HG02884 (cell line): Measurements from ENCODE around the gene GFOD1.
A peak's percentile ranks its signal among the peaks of the same experiment; 100 is the strongest.
"Not testable (repeated sequence)": the region's sequence is repeated elsewhere in the genome, so short reads cannot be mapped to it uniquely, and the experiment has no call there.

Source experiments
- ATAC-seq: cut with Tn5 transposase; IDR thresholded peaks from one replicate; pipeline ENCODE4 v1.9.1; 2021; ENCODE audit warnings: mild to moderate bottlenecking, moderate library complexity; ENCODE audit not compliant: unreplicated experiment

The GFOD1 gene

GRCh38 chr6:13407709-13408695, 79.4 kb downstream of the GFOD1 start:
- ATAC-seq = no peak

DNA sequence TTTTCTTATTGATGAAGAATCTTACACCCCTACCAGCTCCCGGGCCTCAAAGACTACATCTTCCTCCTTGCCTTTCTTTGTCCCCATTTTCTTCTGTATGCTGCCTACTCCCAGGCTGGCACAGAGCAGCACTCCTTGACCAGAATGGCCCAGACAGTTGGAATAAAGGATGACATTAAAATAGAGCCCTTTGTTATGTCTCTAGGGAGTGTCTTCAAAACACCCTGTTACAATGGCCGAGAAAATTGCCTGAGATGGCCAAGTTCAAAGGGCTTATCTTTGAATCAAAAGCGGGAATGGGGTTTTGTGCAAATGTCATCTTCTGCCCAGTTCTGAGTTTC, 80.1 kb downstream of the GFOD1 start:
- no peak for ATAC-seq

GRCh38 chr6:13406781-13407180, 80.6 kb downstream of the GFOD1 start:
- ATAC-seq = no peak

- no peak for ATAC-seq
Measured at GRCh38 chr6:13405961-13406477, 81.4 kb downstream of the GFOD1 start.

DNA sequence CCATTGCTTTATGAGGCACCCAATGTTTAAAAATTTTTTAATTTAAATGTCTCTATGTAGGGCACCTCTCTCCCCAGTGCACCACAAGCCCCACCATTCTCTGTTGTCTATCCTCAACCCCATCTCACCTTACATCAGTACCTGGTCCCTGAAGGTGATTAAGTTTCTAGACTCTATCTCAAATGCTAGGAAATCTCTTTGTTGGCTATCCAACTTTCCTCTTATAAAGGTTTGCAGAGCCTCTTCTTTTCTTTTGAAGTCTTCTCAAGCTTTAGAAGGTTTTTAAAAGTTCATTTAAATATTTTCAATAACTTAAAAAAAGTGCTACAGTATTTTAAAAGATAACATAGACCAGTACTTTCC, 82.5 kb downstream of the GFOD1 start:
- no peak for ATAC-seq

- no peak for ATAC-seq
Measured at GRCh38 chr6:13404228-13404891, 83.0 kb downstream of the GFOD1 start.

DNA sequence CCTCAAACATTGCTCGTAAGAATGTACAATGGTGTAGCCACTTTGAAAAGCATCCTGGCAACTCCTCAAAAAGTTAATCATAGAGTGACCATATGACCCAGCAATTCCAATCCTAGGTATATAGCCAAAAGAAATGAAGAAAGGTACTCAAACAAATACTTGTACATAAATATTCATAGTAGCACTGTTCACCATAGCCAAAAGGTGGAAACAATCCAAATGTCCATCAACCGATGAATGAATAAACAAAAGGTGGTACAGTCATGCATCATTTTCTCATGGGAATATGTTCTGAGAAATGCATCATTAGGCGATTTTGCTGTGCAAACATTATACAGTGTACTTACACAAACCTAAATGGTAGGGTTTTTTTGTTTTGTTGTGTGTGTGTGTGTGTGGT, 84.7 kb downstream of the GFOD1 start:
- ATAC-seq = no peak

DNA sequence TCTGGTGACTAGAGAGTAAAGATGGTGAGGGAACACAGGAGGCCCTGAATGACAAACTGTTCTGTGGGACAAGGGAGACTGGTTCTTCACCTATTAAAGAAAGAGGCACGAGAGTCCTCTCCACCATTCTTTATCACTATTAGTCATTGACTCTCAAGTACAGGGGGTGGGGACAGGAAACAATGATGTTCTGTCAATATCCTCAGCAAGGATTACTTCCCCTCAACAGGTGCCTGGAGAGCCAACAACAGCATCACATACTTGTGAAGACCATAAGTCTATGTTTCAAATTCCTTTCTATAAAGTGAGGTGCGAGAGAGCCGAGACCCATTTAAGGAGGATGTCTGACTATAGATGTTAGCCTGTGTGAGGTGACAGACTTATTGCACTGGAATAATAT, 86.6 kb downstream of the GFOD1 start:
- no peak for ATAC-seq

- no peak for ATAC-seq
Measured at GRCh38 chr6:13398421-13398994, 88.9 kb downstream of the GFOD1 start.

- no peak for ATAC-seq
Measured at GRCh38 chr6:13398069-13398381, 89.4 kb downstream of the GFOD1 start.

GRCh38 chr6:13397359-13398068, 89.9 kb downstream of the GFOD1 start:
- ATAC-seq = peak; percentile 66

DNA sequence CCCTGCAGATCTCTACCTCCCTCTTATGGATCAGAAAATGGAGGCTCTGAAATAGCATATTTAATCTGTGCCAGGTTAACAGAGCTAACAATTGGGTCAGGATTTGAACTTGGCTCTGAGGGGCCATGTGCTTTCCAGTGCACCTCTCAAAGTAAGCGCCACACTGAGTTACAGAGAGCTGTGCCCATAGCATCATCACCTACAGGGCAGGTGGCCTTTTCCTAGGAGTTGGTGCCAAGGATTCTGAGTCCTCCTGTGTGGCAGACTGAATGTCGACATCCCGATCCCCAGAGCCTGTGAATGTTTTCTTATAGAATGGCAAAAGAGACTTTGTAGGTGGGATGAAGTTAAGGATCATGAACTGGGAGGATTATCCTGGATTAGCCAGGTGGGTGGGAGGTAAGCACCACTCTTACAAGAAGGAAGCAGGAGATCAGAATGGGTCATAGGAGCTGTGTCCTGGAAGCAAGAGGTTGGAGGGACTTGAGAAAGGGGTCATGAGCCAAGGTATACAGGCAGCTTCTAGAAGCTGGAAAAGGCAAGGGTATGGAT, 91.1 kb downstream of the GFOD1 start:
- no peak for ATAC-seq

- ATAC-seq = no peak
Measured at GRCh38 chr6:13395272-13396237, 91.8 kb downstream of the GFOD1 start.

GRCh38 chr6:13392462-13392861, 94.9 kb downstream of the GFOD1 start:
- ATAC-seq = no peak

DNA sequence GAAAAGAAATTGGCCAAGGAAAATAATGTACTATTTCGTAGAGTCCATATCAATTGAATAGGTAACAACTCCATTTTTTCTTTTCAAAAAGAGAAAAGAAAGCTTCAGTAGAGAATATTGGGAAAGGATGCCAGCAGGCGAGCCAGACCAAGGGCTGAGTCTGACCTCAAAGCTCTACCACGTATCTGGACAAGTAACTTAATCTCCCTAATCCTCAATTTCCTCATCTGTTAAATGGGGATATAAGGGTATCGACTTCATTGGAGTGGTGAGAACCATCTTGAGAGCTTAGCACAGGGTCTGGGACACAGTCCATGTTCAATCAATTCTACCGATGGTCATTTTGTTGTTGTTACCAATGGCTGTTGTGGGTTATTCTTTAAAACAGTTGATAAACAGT, 95.9 kb downstream of the GFOD1 start:
- no peak for ATAC-seq

GRCh38 chr6:13390658-13391057, 96.7 kb downstream of the GFOD1 start:
- no peak for ATAC-seq

DNA sequence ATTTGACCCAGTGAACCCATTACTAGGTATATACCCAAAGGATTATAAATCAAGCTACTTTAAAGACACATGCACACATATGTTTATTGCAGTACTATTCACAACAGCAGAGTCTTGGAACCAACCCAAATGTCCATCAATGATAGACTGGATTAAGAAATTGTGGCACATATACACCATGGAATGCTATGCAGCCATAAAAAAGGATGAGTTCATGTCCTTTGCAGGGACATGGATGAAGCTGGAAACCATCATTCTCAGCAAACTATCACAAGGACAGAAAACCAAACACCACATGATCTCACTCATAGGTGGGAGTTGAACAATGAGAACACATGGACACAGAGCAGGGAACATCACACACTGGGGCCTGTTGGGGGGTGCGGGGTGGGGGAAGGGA, 98.2 kb downstream of the GFOD1 start:
- not testable (repeated sequence) for ATAC-seq

DNA sequence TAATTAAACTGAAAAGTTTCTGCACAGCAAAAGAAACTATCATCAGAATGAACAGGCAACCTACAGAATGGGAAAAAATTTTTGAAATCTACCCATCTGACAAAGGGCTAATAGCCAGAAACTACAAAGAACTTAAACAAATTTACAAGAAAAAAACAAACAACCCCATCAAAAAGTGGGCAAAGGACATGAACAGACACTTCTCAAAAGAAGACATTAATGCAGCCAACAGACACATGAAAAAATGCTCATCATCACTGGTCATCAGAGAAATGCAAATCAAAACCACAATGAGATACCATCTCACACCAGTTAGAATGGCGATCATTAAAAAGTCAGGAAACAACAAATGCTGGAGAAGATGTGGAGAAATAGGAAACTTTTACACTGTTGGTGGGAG, 98.6 kb downstream of the GFOD1 start:
- ATAC-seq = not testable (repeated sequence)

DNA sequence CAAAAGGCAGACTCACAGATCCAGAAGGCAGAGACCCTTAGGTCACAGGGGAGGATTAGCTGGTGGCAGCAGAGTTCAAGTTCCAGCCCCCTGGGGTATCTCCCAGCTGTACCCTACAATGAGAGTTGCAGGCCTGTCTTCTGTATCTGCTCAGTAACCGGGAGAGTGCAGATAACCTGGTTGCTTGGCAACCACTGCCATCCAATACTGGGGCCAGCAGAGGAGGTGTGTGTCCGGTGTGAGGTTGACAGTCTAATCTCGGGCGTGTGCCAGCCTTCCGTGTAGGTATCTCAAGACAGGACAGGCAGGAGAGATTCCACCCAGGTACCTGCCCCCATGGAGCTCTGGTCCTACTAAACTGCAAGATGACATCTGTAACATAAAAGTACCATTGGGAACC, 102.4 kb downstream of the GFOD1 start:
- ATAC-seq = no peak

DNA sequence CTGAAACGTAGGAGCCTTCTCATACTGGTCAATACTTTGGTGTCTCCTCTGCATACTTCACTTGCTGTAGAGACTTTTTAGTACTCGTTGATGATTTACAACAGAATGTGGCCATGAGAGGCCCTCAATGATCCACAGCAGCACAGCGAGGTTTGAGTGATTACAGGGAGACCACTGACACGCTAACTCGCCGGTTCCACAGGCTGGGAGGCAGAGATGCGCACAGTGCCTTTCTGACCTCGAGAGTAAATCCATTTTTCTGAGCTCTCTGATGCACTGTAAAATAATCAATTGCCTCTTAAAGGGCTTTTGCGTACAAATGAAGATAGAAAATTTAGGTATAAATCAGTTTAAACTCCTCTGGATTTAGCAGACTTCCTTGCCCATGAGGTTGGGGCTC, 102.9 kb downstream of the GFOD1 start:
- ATAC-seq = no peak
